Thoracic aorta (tissue), 2 donors: Measurements from ENCODE around the gene TMA7. TPM values are rescaled to one million over a fixed set of nuclear protein-coding genes. Genes with fewer than 3 reads are reported as not detected.
A peak's percentile ranks its signal among the peaks of the same experiment; 100 is the strongest.

Source experiments
- ATAC-seq: fragments of 150-250 bp; one replicate; pipeline ENCODE4 v1.8.0; 2017; ENCODE audit warnings: low read depth; ENCODE audit not compliant: insufficient number of reproducible peaks, low FRiP score
- DNase-seq: peaks from one replicate; pipeline ENCODE4 v3.0.0-alpha.2; 2020; ENCODE audit warnings: low spot score
- H3K27ac ChIP-seq, 2 donors: fragments of 200-600 bp; sonication (generic); 1 replicate in 1 of 2; 2 replicates in 1 of 2; pipeline ENCODE4 v1.5.1; 2016; ENCODE audit warnings: mild to moderate bottlenecking in 2 of 2, moderate library complexity in 2 of 2
- H3K27me3 ChIP-seq: fragments of 200-600 bp; sonication (generic); replicated peaks from 2 replicates; pipeline ENCODE4 v1.6.0; 2016; ENCODE audit warnings: mild to moderate bottlenecking; ENCODE audit not compliant: insufficient read depth
- H3K36me3 ChIP-seq: fragments of 200-600 bp; sonication (generic); one replicate; pipeline ENCODE4 v1.5.1; 2016
- H3K4me1 ChIP-seq, 2 donors: fragments of 200-600 bp; sonication (generic); 1 replicate in 1 of 2; 2 replicates in 1 of 2; pipeline versions ENCODE4 v1.5.1 to v1.6.0; 2016; ENCODE audit warnings: low read depth in 2 of 2, mild to moderate bottlenecking in 1 of 2; ENCODE audit not compliant: control insufficient read depth in 1 of 2
- H3K4me3 ChIP-seq: fragments of 200-600 bp; sonication (generic); 2 replicates; pipeline ENCODE4 v1.5.1; 2016; ENCODE audit warnings: mild to moderate bottlenecking
- H3K9me3 ChIP-seq: fragments of 200-600 bp; sonication (generic); 2 replicates; pipeline ENCODE4 v1.5.1; 2016
- total RNA-seq, 2 donors: library from RNA; depleted of rRNA; stranded (reverse); fragments of >200 nt; gene quantifications; one replicate each; pipeline versions ENCODE4 v1.1.0 to v1.2.3, GENCODE V29; 2016
- TF ChIP-seq, protein P1 (sequence below): fragments of 200-600 bp; sonication (generic); IDR thresholded peaks from one replicate; pipeline ENCODE4 v1.5.1; 2019; ENCODE audit warnings: antibody characterized with exemption

The TMA7 gene
- total RNA-seq, 2 donors from 2014 or later, result 112 to 164 TPM

- H3K4me1 ChIP-seq, result peaks cover 31 to 46% of the 10 kb centered on the region in 2 donors
- H3K4me3 ChIP-seq, result peak within 1 kb of the TSS; percentile 88
- TF ChIP-seq, protein P1, sequence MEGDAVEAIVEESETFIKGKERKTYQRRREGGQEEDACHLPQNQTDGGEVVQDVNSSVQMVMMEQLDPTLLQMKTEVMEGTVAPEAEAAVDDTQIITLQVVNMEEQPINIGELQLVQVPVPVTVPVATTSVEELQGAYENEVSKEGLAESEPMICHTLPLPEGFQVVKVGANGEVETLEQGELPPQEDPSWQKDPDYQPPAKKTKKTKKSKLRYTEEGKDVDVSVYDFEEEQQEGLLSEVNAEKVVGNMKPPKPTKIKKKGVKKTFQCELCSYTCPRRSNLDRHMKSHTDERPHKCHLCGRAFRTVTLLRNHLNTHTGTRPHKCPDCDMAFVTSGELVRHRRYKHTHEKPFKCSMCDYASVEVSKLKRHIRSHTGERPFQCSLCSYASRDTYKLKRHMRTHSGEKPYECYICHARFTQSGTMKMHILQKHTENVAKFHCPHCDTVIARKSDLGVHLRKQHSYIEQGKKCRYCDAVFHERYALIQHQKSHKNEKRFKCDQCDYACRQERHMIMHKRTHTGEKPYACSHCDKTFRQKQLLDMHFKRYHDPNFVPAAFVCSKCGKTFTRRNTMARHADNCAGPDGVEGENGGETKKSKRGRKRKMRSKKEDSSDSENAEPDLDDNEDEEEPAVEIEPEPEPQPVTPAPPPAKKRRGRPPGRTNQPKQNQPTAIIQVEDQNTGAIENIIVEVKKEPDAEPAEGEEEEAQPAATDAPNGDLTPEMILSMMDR, result no peak
- DNase-seq (peak; percentile 52), ATAC-seq (no peak)
- peak within 1 kb of the TSS; percentile 93 to 96 for H3K27ac ChIP-seq
- H3K9me3 ChIP-seq, result no peaks in the 10 kb centered on the region
- no peaks in the 10 kb centered on the region for H3K36me3 ChIP-seq
- no peaks in the 10 kb centered on the region for H3K27me3 ChIP-seq
Observed at GRCh38 chr3:48429960-48430707, 9.9 kb upstream of the TMA7 start, which contains the start of gene PLXNB1. Gene PLXNB1, minus strand, starts transcription at chr3:48430086. Its CDS starts 5,475 bp downstream, at chr3:48424611.

GRCh38 chr3:48430708-48431101, 9.4 kb upstream of the TMA7 start:
- TF ChIP-seq, protein P1, result no peak
- no peak for DNase-seq
- H3K36me3 ChIP-seq, result no peaks in the 10 kb centered on the region
- H3K9me3 ChIP-seq, result no peaks in the 10 kb centered on the region
- H3K4me3 ChIP-seq, result no peak overlapping the region
- H3K4me1 ChIP-seq, result peaks cover 26 to 41% of the 10 kb centered on the region in 2 donors
- H3K27ac ChIP-seq, result peak overlapping the region; percentile 93 to 96
- ATAC-seq, result no peak
- no peaks in the 10 kb centered on the region for H3K27me3 ChIP-seq

DNA sequence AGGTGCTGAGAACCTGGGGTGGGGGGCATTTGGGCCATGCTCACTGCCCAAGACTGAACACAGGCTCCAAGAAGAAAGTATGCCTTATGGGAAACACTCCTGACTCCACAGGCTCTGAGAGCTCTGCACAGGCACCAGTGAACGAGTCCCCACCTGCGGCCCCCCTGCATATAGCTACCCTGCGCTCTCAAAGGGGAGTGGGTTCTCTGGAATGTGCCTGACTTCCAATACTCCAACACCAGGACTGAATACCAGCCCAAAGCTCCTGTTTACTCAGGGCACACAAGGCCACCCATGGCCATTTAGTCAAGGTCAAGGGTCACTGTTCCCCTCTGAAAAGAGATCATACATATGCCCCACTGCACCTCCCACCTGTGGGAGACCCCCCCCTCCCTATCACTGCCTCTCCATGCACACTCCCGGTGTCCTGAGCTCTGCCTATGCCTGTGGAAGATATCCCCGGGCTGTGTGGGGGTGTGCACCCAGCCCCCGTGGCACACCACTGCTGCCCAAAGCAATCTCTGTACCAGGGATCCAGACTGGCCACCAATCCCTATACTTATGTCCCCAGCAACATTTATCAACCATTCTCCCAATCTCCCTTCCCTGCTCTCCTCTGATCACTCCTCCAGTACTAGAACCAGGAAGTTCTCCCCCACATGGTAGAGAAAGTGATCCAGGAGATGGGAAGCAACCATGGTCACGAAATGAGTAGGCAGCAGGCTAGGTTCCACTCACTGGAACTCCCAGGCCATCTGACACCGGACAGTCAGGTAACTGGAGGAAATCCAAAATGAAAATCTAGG, 8.6 kb upstream of the TMA7 start:
- Histone ChIP-seq H3K9me3 (no peaks in the 10 kb centered on the region), H3K4me3 (no peak overlapping the region), H3K27ac (peak overlapping the region; percentile 93 to 96), H3K36me3 (no peaks in the 10 kb centered on the region), H3K4me1 (peaks cover 21 to 33% of the 10 kb centered on the region in 2 donors), H3K27me3 (no peaks in the 10 kb centered on the region)
- TF ChIP-seq, protein P1, result no peak
- DNase-seq (no peak), ATAC-seq (no peak)

GRCh38 chr3:48432411-48433371, 7.4 kb upstream of the TMA7 start:
- ATAC-seq, result no peak
- H3K9me3 ChIP-seq, result no peaks in the 10 kb centered on the region
- H3K4me3 ChIP-seq, result no peak overlapping the region
- no peaks in the 10 kb centered on the region for H3K36me3 ChIP-seq
- no peaks in the 10 kb centered on the region for H3K27me3 ChIP-seq
- DNase-seq, result no peak
- H3K27ac ChIP-seq, result peak overlapping the region in 1 of 2 donors; percentile 0
- TF ChIP-seq, protein P1, result no peak
- H3K4me1 ChIP-seq, result peaks cover 11 to 21% of the 10 kb centered on the region in 2 donors
